Panc1 (cell line): ENCODE data around the gene DLGAP4. TPM values are rescaled to one million over a fixed set of nuclear protein-coding genes. Genes with fewer than 3 reads are reported as not detected.

Experiments
- ATAC-seq: fragments of 200-7000 bp; cut with Tn5 transposase; 2 replicates; pipeline ENCODE4 v1.9.1; 2020; ENCODE audit warnings: mild to moderate bottlenecking, moderate library complexity
- BruUV-seq: library from RNA; stranded (reverse); fragments of 400-500 nt; replicated peaks from 2 replicates; lab custom pipeline; 2021; lab: Mats Ljungman, UMichigan
- CTCF ChIA-PET: fragments of 300-600 bp; sonication (Branson Sonifier 250); formaldehyde crosslinking; loops from one replicate; lab custom pipeline; 2022; ENCODE audit warnings: antibody characterized with exemption; lab: Charles Lee
- POLR2A ChIA-PET: fragments of 300-600 bp; sonication (Branson Sonifier 250); formaldehyde crosslinking; loops from one replicate; lab custom pipeline; 2022; ENCODE audit warnings: antibody characterized with exemption; lab: Charles Lee
- DNase-seq: peaks from one replicate; pipeline ENCODE4 v3.0.0-alpha.2; 2010; ENCODE audit warnings: low read depth, low spot score
- H3K27ac ChIP-seq: 2 replicates; pipeline ENCODE4 v1.5.1; 2011; ENCODE audit warnings: mild to moderate bottlenecking, low read length, inconsistent platforms
- H3K27me3 ChIP-seq: fragments of 200-500 bp; sonication (Bioruptor generic); 2 replicates; pipeline ENCODE4 v1.6.0; 2014; ENCODE audit warnings: low read length, inconsistent platforms; ENCODE audit not compliant: control insufficient read depth, insufficient read depth
- H3K36me3 ChIP-seq: fragments of 200-500 bp; sonication (Bioruptor generic); 2 replicates; pipeline ENCODE4 v1.5.1; 2014; ENCODE audit warnings: inconsistent platforms, mild to moderate bottlenecking, low read length, moderate library complexity; ENCODE audit not compliant: control insufficient read depth, insufficient read depth
- H3K4me1 ChIP-seq: 2 replicates; pipeline ENCODE4 v1.5.1; 2011; ENCODE audit warnings: inconsistent platforms, mild to moderate bottlenecking, low read length, moderate library complexity; ENCODE audit not compliant: control insufficient read depth, insufficient read depth
- H3K4me3 ChIP-seq, 2 experiments: 2 replicates each; pipeline ENCODE4 v1.5.1; 2011 to 2012; ENCODE audit warnings: low read depth in 2 of 2, low read length in 2 of 2, mild to moderate bottlenecking in 2 of 2, inconsistent platforms in 1 of 2, moderate library complexity in 1 of 2
- H3K9me3 ChIP-seq: fragments of 200-500 bp; sonication (Bioruptor generic); 2 replicates; pipeline ENCODE4 v1.5.1; 2014; ENCODE audit warnings: low read depth, mild to moderate bottlenecking, inconsistent platforms, low read length, moderate library complexity; ENCODE audit not compliant: control insufficient read depth, insufficient read depth
- POLR2AphosphoS5 ChIP-seq: IDR thresholded peaks from 2 replicates; pipeline ENCODE4 v1.6.1; 2012; ENCODE audit warnings: mild to moderate bottlenecking, low read depth, low read length, moderate library complexity
- SIN3A ChIP-seq: IDR thresholded peaks from 2 replicates; pipeline ENCODE4 v1.6.1; 2012; ENCODE audit warnings: low read depth, mild to moderate bottlenecking, low read length, moderate library complexity, borderline replicate concordance; ENCODE audit not compliant: insufficient read depth
- TCF7L2 ChIP-seq: IDR thresholded peaks from 2 replicates; pipeline ENCODE4 v1.6.1; 2011; ENCODE audit warnings: mild to moderate bottlenecking, low read depth, low read length, inconsistent platforms
- in situ Hi-C: cut with HindIII; loops from 2 replicates; pipeline ENCODE4 v1.10.0; 2016; ENCODE audit warnings: low sequenced_read_pairs, low pct_unique_long_range_greater_than_20kb
- intact Hi-C: fragments of 100-400 bp; cut with micrococcal nuclease; formaldehyde crosslinking; loops from one replicate; pipeline ENCODE4 v1.10.0; 2022; ENCODE audit not compliant: unreplicated experiment
- total RNA-seq: library from RNA; stranded (reverse); gene quantifications from one replicate; pipeline ENCODE4 v1.2.1, GENCODE V29; 2021; ENCODE audit not compliant: unreplicated experiment
- TF ChIP-seq, protein P1 (sequence below): fragments of 450-650 bp; IDR thresholded peaks from 2 replicates; pipeline ENCODE4 v1.5.1; 2017; ENCODE audit warnings: mild to moderate bottlenecking
- TF ChIP-seq, protein P2 (sequence below), 2 experiments: IDR thresholded peaks; 2 replicates each; pipeline ENCODE4 v1.6.1; 2011 to 2012; ENCODE audit warnings: low read depth in 2 of 2, control low read depth in 1 of 2, low read length in 1 of 2, mild to moderate bottlenecking in 1 of 2, moderate library complexity in 1 of 2; ENCODE audit not compliant: insufficient read depth in 1 of 2

The DLGAP4 gene
- total RNA-seq, 1 experiment from 2014 or later, result 52.5 TPM

DNA sequence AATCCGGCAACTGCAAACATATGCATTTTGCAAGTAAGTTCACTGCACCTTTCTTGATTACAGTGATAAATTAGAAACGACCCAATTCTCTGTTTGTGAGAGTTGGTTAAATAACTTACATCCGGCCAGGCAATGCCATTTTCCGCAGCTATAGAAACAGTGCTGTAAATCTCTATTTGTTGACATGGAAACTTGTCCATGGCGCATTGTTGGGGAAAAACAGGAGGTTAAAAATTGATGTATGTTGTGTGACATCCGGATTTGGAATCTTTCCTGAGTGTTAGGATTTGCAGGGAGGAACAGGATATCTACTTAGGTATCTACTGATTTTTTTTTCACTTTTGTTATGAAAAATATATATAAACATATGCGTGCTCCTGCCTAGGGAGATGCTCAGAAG is 66.5 kb downstream of the DLGAP4 start:
- DNase-seq, result no peak
- ChIA-PET CTCF (no interaction called here), POLR2A (no interaction called here)
- Histone ChIP-seq H3K27ac (no peak overlapping the region), H3K4me3 (no peak overlapping the region), H3K9me3 (no peaks in the 10 kb centered on the region), H3K27me3 (0 out of 2 replicates have a peak, but pooled peaks cover 2% of the 10 kb centered on the region), H3K36me3 (no peaks in the 10 kb centered on the region), H3K4me1 (no peaks in the 10 kb centered on the region)
- TF ChIP-seq, protein P1, sequence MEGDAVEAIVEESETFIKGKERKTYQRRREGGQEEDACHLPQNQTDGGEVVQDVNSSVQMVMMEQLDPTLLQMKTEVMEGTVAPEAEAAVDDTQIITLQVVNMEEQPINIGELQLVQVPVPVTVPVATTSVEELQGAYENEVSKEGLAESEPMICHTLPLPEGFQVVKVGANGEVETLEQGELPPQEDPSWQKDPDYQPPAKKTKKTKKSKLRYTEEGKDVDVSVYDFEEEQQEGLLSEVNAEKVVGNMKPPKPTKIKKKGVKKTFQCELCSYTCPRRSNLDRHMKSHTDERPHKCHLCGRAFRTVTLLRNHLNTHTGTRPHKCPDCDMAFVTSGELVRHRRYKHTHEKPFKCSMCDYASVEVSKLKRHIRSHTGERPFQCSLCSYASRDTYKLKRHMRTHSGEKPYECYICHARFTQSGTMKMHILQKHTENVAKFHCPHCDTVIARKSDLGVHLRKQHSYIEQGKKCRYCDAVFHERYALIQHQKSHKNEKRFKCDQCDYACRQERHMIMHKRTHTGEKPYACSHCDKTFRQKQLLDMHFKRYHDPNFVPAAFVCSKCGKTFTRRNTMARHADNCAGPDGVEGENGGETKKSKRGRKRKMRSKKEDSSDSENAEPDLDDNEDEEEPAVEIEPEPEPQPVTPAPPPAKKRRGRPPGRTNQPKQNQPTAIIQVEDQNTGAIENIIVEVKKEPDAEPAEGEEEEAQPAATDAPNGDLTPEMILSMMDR, result no peak
- no peak for TF ChIP-seq TCF7L2
- TF ChIP-seq SIN3A, result no peak
- TF ChIP-seq POLR2AphosphoS5, result no peak
- TF ChIP-seq, protein P2, sequence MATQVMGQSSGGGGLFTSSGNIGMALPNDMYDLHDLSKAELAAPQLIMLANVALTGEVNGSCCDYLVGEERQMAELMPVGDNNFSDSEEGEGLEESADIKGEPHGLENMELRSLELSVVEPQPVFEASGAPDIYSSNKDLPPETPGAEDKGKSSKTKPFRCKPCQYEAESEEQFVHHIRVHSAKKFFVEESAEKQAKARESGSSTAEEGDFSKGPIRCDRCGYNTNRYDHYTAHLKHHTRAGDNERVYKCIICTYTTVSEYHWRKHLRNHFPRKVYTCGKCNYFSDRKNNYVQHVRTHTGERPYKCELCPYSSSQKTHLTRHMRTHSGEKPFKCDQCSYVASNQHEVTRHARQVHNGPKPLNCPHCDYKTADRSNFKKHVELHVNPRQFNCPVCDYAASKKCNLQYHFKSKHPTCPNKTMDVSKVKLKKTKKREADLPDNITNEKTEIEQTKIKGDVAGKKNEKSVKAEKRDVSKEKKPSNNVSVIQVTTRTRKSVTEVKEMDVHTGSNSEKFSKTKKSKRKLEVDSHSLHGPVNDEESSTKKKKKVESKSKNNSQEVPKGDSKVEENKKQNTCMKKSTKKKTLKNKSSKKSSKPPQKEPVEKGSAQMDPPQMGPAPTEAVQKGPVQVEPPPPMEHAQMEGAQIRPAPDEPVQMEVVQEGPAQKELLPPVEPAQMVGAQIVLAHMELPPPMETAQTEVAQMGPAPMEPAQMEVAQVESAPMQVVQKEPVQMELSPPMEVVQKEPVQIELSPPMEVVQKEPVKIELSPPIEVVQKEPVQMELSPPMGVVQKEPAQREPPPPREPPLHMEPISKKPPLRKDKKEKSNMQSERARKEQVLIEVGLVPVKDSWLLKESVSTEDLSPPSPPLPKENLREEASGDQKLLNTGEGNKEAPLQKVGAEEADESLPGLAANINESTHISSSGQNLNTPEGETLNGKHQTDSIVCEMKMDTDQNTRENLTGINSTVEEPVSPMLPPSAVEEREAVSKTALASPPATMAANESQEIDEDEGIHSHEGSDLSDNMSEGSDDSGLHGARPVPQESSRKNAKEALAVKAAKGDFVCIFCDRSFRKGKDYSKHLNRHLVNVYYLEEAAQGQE (IDR thresholded peaks at IDR 0.05; ENCODE audit: insufficient read depth in 1 of 2, low read depth in 2 of 2, low read length in 1 of 2), result no peak
- no TSS peak for BruUV-seq
- ATAC-seq, result no peak
- intact Hi-C loops, result no loop called here
- in situ Hi-C loops, result no loop called here

DNA sequence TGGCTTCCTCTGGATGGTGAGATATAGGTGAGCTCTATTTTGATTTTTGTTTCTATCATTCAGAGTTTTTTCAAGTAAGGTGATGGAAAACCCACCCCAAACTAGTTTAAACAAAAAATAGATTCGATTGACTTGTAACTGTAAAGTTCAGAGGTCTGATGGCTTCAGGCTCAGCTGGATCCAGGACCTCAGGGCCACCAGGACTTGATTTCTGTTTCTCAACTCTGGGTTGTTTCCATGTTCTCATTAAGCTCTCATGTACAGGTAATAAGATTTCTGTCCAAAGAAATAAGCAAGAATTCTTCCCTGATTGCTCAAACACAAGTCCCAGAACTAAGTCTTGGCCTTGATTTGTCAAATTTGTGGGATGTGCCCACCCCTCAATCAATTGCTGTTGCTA is 67.0 kb downstream of the DLGAP4 start:
- ATAC-seq, result no peak
- Histone ChIP-seq H3K36me3 (no peaks in the 10 kb centered on the region), H3K27me3 (0 out of 2 replicates have a peak, but pooled peaks cover 2% of the 10 kb centered on the region), H3K9me3 (no peaks in the 10 kb centered on the region), H3K4me1 (no peaks in the 10 kb centered on the region), H3K4me3 (no peak overlapping the region), H3K27ac (no peak overlapping the region)
- BruUV-seq, result no TSS peak
- TF ChIP-seq, protein P2 (IDR thresholded peaks at IDR 0.05; ENCODE audit: insufficient read depth in 1 of 2, low read depth in 2 of 2, low read length in 1 of 2), result no peak
- TF ChIP-seq POLR2AphosphoS5 (no peak), TCF7L2 (no peak)
- TF ChIP-seq, protein P1, result no peak
- in situ Hi-C loops (no loop called here), intact Hi-C loops (no loop called here)
- POLR2A ChIA-PET, result no interaction called here
- CTCF ChIA-PET, result no interaction called here
- no peak for DNase-seq
